ENCODE measurements around the gene ASF1A. TPM values are rescaled to one million over a fixed set of nuclear protein-coding genes. Genes with fewer than 3 reads are reported as not detected.
A peak's percentile ranks its signal among the peaks of the same experiment; 100 is the strongest.

Gene ASF1A
- total RNA-seq (10 to 100 TPM in 8 of 9 donors, 1 to 10 TPM in 1; 9.8 to 28.9 (median 22.1) TPM), polyA plus RNA-seq (10 to 100 TPM; 16.4 to 24.5 TPM)
- long read RNA-seq, donor 1, transcript ASF1A-201 (4 exons, 2,362 nt): major isoform, 38 of 38 reads
- long read RNA-seq, donor 1, partial matches to known transcripts: 0 of 38 reads
- long read RNA-seq, donor 1, other reads (novel, unspliced or antisense): 0 of 38 reads
- long read RNA-seq, donor 2, transcript ASF1A-201 (4 exons, 2,362 nt): major isoform, 84 of 84 reads
- long read RNA-seq, donor 2, partial matches to known transcripts: 0 of 84 reads
- long read RNA-seq, donor 2, other reads (novel, unspliced or antisense): 0 of 84 reads
- long read RNA-seq, donor 3, transcript ASF1A-201 (4 exons, 2,362 nt): major isoform, 36 of 36 reads
- long read RNA-seq, donor 3, partial matches to known transcripts: 0 of 36 reads
- long read RNA-seq, donor 3, other reads (novel, unspliced or antisense): 0 of 36 reads

DNA sequence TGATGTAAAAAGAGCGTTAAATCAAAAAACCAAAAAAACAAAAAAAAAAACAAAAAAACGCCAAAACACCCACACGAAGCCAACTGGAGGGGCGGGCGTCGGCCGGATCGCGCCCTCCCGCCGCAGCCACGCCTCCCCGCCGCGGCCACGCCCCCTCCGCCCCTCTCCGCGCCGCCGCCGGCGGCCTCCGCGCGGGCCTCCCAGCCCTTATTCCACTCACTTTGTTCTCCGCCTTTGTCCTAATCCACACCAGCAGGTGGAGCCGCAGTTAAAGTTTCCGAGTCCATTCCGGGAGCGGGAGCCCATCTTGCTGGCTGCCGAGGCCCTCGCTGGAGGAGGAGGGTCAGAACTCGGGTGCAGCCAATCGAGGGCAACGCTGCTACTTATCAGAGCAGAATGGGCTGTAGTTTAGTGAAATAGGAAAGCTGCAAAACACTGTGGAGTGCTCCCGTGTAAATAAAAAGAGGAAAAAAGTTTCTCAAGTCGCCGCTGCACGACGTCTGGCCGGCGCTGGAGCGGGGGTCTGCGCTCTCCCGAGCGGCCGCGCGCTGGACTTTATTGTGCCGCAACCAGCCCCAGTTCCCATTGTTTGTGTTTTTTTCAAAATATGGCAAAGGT is at the start of gene ASF1A:
Gene ASF1A, plus strand, starts transcription at position 346 of the 618 bp plus-strand sequence. Its CDS starts 262 bp downstream, at position 608.
- H3K27ac ChIP-seq: peak within 1 kb of the TSS; percentile 86 to 98 (median 94)
- ATAC-seq (peak; percentile 93 to 97 (median 95)), DNase-seq (peak; percentile 96 to 98 (median 98))
- H3K27me3 ChIP-seq: no peaks in the 10 kb centered on the region
- peaks cover 0 to 13% (median 0%) of the 10 kb centered on the region in 9 donors for H3K36me3 ChIP-seq
- WGBS, 4 donors: 0 to 1% (median 0%) methylated on average over 51 of the region's 51 CpGs
- peaks cover 0 to 59% (median 27%) of the 10 kb centered on the region in 12 donors for H3K4me1 ChIP-seq
- intact Hi-C loops (cut with DNase I): loop anchor here in 4 of 10 donors (2.0 to 10.0 kb wide), 6 partner anchors 41 to 1309 kb away; partner anchors contain the start of genes MCM9 (in 4 of the 4), CEP85L (in 1 of the 4) and MAN1A1 (in 1 of the 4)
- TF ChIP-seq, protein P1, sequence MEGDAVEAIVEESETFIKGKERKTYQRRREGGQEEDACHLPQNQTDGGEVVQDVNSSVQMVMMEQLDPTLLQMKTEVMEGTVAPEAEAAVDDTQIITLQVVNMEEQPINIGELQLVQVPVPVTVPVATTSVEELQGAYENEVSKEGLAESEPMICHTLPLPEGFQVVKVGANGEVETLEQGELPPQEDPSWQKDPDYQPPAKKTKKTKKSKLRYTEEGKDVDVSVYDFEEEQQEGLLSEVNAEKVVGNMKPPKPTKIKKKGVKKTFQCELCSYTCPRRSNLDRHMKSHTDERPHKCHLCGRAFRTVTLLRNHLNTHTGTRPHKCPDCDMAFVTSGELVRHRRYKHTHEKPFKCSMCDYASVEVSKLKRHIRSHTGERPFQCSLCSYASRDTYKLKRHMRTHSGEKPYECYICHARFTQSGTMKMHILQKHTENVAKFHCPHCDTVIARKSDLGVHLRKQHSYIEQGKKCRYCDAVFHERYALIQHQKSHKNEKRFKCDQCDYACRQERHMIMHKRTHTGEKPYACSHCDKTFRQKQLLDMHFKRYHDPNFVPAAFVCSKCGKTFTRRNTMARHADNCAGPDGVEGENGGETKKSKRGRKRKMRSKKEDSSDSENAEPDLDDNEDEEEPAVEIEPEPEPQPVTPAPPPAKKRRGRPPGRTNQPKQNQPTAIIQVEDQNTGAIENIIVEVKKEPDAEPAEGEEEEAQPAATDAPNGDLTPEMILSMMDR (IDR thresholded peaks at IDR 0.05): peak; percentile 34 to 81 (median 56)
- TF ChIP-seq POLR2A (IDR thresholded peaks at IDR 0.05): peak; percentile 48 to 76
- peak within 1 kb of the TSS; percentile 73 to 99 (median 90) for H3K4me3 ChIP-seq
- H3K9me3 ChIP-seq: no peaks in the 10 kb centered on the region

DNA sequence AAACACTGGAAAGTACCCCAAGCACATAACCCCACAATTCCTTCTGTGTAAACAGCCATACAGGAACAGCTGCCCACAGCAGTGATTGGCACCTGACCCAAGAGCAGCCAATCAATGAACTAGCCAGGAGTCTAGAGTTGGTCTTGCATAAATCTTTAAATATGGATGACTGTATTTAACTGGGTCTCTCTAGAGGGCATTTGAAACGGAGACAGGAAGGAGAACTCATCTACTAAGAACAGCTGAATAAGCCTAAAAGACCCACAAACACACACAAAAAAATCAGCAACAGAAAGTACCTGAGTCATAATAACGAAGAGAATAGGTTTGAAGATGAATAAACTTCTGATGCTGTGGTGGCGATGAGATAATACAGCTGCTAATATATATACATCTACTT is 49.0 kb upstream of the ASF1A start:
- H3K27me3 ChIP-seq: no peaks in the 10 kb centered on the region
- intact Hi-C loops (cut with DNase I): no loop called here
- H3K36me3 ChIP-seq: no peaks in the 10 kb centered on the region
- DNase-seq: no peak
- no peak overlapping the region for H3K27ac ChIP-seq
- H3K9me3 ChIP-seq: no peaks in the 10 kb centered on the region
- H3K4me1 ChIP-seq: no peaks in the 10 kb centered on the region
- ATAC-seq: no peak
- TF ChIP-seq, protein P1 (IDR thresholded peaks at IDR 0.05): no peak
- TF ChIP-seq POLR2A (IDR thresholded peaks at IDR 0.05): no peak
- 89 to 96% (median 95%) methylated on average over 3 of the region's 3 CpGs for WGBS, 4 donors
- H3K4me3 ChIP-seq: no peak overlapping the region

DNA sequence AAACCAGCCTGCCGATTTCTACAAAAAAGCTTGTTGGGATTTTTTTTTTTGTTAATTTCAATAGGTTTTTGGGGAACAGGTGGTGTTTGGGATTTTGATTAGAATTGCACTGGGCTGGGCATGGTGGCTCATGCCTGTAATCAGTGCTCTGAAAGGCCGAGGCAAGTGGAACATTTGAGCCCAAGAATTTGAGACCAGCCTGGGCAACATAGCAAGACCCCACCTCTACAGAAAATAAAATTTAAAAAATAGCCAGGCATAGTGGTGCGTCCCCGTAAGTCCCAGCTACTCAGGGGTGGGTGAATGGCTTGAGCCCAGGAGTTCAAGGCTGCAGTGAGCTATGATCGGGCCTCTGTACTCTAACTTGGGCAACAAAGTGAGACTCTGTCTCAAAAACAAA is 40.5 kb upstream of the ASF1A start:
- Histone ChIP-seq H3K27ac (no peak overlapping the region), H3K4me3 (no peak overlapping the region), H3K4me1 (no peaks in the 10 kb centered on the region), H3K27me3 (no peaks in the 10 kb centered on the region), H3K9me3 (no peaks in the 10 kb centered on the region), H3K36me3 (peaks cover 0 to 9% (median 0%) of the 10 kb centered on the region in 9 donors)
- ATAC-seq: no peak
- TF ChIP-seq, protein P1 (IDR thresholded peaks at IDR 0.05): no peak
- TF ChIP-seq POLR2A (IDR thresholded peaks at IDR 0.05): no peak
- 89 to 99% (median 98%) methylated on average over 5 of the region's 5 CpGs for WGBS, 4 donors
- intact Hi-C loops (cut with DNase I): no loop called here
- no peak for DNase-seq

DNA sequence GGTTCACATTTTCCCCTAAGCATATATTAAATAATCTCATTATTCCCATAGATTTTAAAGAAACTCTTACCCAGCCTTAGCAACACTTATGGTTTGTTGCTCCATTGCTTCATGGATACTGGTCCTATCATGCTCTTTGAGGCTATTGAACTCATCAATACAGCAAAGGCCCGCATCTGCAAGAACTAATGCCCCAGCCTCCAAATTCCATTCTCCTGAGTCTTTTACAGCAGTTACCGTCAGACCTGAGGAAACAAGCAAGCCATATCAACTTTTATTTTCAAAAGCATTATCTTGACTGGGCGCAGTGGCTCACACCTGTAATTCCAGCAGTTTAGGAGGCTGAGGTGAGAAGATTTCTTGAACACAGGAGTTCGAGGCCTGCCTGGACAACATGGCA is 37.7 kb upstream of the ASF1A start:
- intact Hi-C loops (cut with DNase I): no loop called here
- TF ChIP-seq, protein P1 (IDR thresholded peaks at IDR 0.05): no peak
- no peak for TF ChIP-seq POLR2A (IDR thresholded peaks at IDR 0.05)

More for the DNA sequence above, 37.7 kb upstream of the ASF1A start:
- Histone ChIP-seq H3K9me3 (peaks cover 0 to 25% (median 0%) of the 10 kb centered on the region in 12 donors), H3K4me3 (no peak overlapping the region), H3K27ac (no peak overlapping the region), H3K36me3 (peaks cover 0 to 9% (median 0%) of the 10 kb centered on the region in 9 donors), H3K4me1 (peaks cover 0 to 12% (median 0%) of the 10 kb centered on the region in 12 donors), H3K27me3 (no peaks in the 10 kb centered on the region)
- ATAC-seq (no peak), DNase-seq (no peak)
- WGBS, 4 donors: 94 to 96% (median 95%) methylated on average over 4 of the region's 4 CpGs

Data from heart left ventricle (tissue), 16 donors.